GF-D8 (cell line): ENCODE measurements around the gene DMRTB1.

Experiments used
- DNase-seq: peaks from one replicate; lab custom pipeline; 2025; lab: John Stamatoyannopoulos, UW

The DMRTB1 gene

DNA sequence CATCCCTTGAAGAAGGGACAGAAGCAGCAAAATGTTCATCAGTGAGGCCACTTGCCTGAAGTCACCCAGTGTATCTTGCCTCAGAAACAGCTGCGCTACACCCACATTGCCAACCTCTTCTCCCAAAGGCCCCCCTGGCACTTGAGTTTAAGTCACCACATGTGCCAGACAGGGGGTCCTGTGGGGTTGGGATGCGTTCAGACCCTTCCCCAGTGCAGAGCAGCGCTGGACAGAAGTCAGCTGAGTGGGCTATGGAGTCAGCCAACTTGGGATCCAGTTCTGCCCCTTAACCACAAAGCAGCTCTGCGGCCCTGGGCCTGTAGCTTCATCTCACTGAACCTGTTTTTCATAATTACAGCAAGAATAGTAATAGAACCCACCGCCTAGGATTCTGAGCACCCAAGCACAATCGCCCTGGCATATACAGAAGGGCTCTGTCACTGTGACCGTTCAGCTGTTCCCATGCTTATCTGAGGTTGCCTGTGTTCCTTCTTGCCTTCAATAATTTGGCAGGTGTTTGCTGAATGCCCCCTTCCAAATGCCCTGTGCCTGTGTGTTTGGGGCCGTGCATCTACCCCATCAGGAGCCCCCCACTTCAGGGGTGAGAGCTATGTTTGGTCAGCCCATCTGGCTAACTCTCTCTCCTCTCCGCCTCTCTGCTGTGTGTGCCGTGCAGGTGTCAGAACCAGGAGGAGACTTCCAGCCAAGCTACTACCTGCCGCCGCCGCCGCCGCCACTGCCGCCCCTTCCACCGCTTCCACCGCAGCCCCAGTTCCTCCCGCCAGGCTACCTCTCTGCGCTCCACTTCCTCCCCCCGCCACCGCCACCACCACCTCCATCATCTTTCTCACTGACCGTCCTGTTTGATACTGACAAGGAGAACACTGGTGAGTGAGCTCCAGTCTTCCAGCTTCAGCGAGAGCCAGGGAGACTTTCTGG is 5.0 kb downstream of the DMRTB1 start:
- DNase-seq = no peak

DNA sequence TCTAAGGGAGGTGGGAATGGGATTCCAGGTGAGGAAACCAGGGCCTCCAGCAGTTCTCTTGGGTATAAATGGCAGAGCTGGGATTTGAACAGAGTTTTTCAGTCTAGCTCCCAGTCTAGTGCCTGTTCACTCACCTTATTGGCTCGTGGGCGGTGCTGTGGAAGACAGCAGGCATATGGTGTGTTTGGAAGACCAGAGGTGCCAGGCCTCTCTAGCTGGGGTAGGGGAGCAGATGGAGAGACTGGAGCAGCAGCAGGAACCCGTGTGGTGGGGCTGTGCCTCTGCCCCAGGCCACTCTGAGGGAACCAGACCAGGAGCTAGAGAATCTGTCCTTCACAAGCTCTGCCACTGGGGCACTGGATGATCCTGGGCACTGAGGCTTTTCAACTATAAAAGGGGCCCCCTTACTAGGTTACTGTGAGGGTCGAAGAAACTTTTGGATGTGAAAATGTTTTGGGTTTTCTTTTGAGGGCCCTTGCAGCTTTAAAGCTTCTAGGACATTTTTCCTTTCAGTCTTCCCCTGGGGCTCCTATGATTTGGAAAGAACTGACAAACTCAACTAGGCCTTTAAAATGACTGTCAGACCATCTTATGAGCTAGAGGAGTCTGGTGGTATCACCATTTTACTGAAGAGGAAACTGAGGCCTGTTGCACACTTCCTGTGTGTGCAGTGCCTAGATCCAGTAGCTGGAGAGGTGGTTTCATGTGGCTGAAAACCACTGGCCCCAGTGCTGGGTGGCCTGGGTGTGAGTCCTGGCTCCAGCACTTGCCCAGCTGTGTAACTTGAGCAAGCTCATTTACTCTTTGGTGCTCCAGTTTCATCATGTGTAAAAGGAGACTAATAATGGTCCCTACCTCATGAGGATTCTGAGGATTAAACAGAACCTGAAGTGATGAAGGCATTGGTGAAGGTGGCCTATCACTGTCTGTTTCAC is 6.1 kb downstream of the DMRTB1 start:
- no peak for DNase-seq

DNA sequence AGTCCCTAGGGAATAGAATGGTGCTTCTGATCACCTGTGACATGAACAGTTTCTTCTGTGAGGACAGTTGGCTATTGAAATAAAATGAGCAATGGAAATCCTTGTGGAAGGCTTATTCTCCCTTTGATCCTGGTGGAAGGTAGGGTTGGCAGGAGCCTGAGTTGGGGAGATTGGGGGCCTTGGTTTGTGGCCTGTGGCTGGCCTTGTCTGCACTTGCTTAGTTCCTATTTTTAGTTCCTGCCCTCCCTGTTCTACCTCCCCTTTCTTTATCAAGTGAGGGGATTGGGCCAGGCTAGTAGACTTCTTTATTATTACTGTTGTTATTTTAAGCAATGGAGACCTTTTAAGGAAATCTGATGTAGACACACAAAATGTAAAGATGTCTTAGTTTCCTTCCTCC is 8.2 kb downstream of the DMRTB1 start:
- no peak for DNase-seq

- no peak for DNase-seq
Observed at GRCh38 chr1:53468374-53468773, 9.2 kb downstream of the DMRTB1 start.

- no peak for DNase-seq
Observed at GRCh38 chr1:53469373-53469772, 10.2 kb downstream of the DMRTB1 start.

- DNase-seq = no peak
Observed at GRCh38 chr1:53470155-53470554, 11.0 kb downstream of the DMRTB1 start.

GRCh38 chr1:53470584-53470983 is 11.4 kb downstream of the DMRTB1 start:
- no peak for DNase-seq

DNA sequence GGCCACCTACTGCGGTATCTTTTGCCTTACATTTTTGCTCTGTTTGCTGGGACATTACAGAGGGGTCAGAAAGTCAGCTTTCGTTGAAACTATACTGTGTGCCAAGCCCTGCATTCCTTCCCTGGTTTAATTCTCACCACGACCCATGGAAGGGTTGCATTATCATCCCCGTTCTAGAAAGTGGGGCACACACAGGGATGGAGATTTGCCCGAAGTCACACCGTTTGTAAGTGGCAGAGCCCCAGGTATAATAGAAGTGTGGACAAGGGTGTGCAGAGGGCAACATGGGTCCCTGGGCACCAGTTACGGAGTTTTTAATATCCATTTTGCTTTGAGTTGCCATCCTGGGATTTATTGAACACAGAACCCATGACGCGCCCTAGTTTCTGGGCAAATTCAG is 11.8 kb downstream of the DMRTB1 start:
- no peak for DNase-seq

GRCh38 chr1:53473463-53473862 is 14.3 kb downstream of the DMRTB1 start:
- DNase-seq = no peak

- no peak for DNase-seq
Observed at GRCh38 chr1:53475664-53476063, 16.5 kb downstream of the DMRTB1 start.

GRCh38 chr1:53476579-53476978 is 17.4 kb downstream of the DMRTB1 start:
- no peak for DNase-seq

DNA sequence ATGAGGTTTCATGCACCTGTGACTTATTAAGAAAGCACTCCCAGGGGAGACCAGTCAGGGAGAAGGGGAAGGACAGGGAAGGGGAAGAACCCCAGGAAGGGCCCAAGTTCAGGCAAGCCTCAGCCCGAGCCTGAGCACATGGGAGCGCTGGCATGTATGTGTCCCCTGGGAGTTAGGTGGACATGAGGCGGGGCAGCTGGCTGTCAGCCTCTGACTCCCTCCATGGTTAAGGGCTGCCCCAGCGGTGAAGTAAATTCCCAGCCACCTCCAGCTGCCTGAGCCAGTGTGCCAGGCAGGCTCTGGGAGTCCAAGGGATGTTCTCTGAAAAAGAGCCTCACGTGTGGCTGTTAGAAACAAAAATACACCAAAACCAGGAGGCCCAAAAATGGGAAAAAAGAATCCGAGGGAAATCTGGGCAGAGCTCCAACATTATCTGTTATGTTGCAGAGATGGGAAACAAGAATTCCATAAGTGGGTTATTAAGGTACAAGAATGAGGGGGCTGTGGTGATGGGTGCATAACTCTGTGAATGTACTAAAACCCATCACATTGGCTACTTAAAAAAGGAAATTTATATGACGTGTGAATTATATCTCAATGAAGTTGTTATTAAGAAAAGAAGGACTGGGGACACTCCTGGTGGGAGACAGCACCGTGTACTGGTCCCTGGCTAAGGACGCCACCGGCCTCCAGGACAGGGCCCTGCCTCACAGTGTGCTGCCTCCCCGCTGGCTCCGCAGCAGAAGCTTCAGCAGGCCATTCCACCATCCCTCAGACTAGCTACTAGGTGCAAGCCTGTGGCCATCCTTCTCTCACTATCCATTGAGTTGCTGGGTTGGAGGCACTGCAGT is 18.7 kb downstream of the DMRTB1 start:
- no peak for DNase-seq

GRCh38 chr1:53478502-53478818 is 19.3 kb downstream of the DMRTB1 start:
- DNase-seq = no peak

- DNase-seq = no peak
Observed at GRCh38 chr1:53480678-53481077, 21.5 kb downstream of the DMRTB1 start.

GRCh38 chr1:53481456-53481855 is 22.3 kb downstream of the DMRTB1 start:
- DNase-seq = no peak

DNA sequence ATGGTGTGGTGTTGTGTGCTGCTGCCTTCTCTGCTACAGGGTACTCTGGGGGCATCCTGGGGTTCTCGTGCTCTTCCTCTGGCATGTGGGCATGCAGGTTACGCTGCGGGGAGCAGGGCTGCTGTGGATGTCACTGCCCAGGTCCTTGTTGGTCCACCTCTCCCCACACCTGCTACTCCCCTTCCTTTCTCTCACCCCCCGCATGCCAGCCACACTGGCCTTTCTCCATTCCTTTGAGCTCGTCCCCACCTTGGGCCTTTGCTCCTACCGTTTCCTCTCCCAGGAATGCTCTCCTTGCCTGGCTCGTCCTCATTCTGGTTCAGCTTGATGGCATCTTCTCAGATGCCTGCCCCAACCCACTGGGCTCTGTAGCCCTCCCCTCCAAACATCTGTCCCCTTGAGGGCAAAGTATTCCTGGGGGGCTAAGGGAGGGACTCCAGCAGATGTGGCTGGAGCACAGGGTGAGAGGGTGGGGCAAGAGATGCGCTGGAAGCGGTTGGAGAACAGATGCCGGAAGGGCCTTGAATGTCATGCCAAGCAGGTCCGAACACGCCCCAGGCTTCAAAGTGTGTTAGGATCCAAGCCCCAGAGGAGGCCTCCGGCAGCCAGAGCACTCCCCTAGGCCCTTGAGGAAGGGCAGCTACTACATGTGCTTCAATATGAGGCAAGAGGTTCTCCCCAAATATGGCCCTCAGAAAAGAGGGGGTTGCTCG is 23.4 kb downstream of the DMRTB1 start:
- no peak for DNase-seq

- DNase-seq = no peak
Observed at GRCh38 chr1:53483170-53483569, 24.0 kb downstream of the DMRTB1 start.

GRCh38 chr1:53483656-53484055 is 24.5 kb downstream of the DMRTB1 start:
- no peak for DNase-seq

GRCh38 chr1:53484705-53485477 is 25.7 kb downstream of the DMRTB1 start:
- DNase-seq = no peak
